ENCODE results near the gene HBM. TPM values are rescaled to one million over a fixed set of nuclear protein-coding genes. Genes with fewer than 3 reads are reported as not detected.

Gene HBM
- total RNA-seq, 1 experiment from 2014 or later: not detected

- peak; percentile 95 for DNase-seq
- Histone ChIP-seq H3K27me3 (ENCODE audit: control insufficient read depth, insufficient read depth, low read length) (peaks cover 54% of the 10 kb centered on the region), H3K36me3 (replicated peaks; ENCODE audit: control insufficient read depth, insufficient read depth, low read length) (no peaks in the 10 kb centered on the region; the same call in 1 of the 2 replicates), H3K4me3 (ENCODE audit: insufficient read depth, low read depth, low read length) (peak within 1 kb of the TSS; percentile 39)
Measured at GRCh38 chr16:180101-180675, 14.4 kb downstream of the HBM start, which contains the start of gene HBQ1. Gene HBQ1, plus strand, starts transcription at chr16:180459. Its CDS starts 28 bp downstream, at chr16:180487.

- Histone ChIP-seq H3K36me3 (replicated peaks; ENCODE audit: control insufficient read depth, insufficient read depth, low read length) (no peaks in the 10 kb centered on the region; the same call in 1 of the 2 replicates), H3K27me3 (ENCODE audit: control insufficient read depth, insufficient read depth, low read length) (peaks cover 46% of the 10 kb centered on the region), H3K4me3 (ENCODE audit: insufficient read depth, low read depth, low read length) (peak overlapping the region; percentile 39)
- peak; percentile 99 for DNase-seq
Measured at GRCh38 chr16:180681-181564, 15.1 kb downstream of the HBM start.

GRCh38 chr16:181565-182021 is 15.8 kb downstream of the HBM start:
- Histone ChIP-seq H3K4me3 (ENCODE audit: insufficient read depth, low read depth, low read length) (no peak overlapping the region), H3K27me3 (ENCODE audit: control insufficient read depth, insufficient read depth, low read length) (peaks cover 43% of the 10 kb centered on the region), H3K36me3 (replicated peaks; ENCODE audit: control insufficient read depth, insufficient read depth, low read length) (no peaks in the 10 kb centered on the region; the same call in 1 of the 2 replicates)
- DNase-seq: peak; percentile 74

GRCh38 chr16:183005-183404 is 17.2 kb downstream of the HBM start:
- no peak for DNase-seq
- Histone ChIP-seq H3K4me3 (ENCODE audit: insufficient read depth, low read depth, low read length) (no peak overlapping the region), H3K36me3 (replicated peaks; ENCODE audit: control insufficient read depth, insufficient read depth, low read length) (peaks cover 4% of the 10 kb centered on the region), H3K27me3 (ENCODE audit: control insufficient read depth, insufficient read depth, low read length) (peaks cover 31% of the 10 kb centered on the region)

- DNase-seq: peak; percentile 40
- H3K27me3 ChIP-seq (ENCODE audit: control insufficient read depth, insufficient read depth, low read length): peaks cover 11% of the 10 kb centered on the region
- peaks cover 16% of the 10 kb centered on the region for H3K36me3 ChIP-seq (replicated peaks; ENCODE audit: control insufficient read depth, insufficient read depth, low read length)
- H3K4me3 ChIP-seq (ENCODE audit: insufficient read depth, low read depth, low read length): no peak overlapping the region
Measured at GRCh38 chr16:185213-185612, 19.4 kb downstream of the HBM start.

- peaks cover 18% of the 10 kb centered on the region for H3K36me3 ChIP-seq (replicated peaks; ENCODE audit: control insufficient read depth, insufficient read depth, low read length)
- DNase-seq: peak; percentile 47
- H3K4me3 ChIP-seq (ENCODE audit: insufficient read depth, low read depth, low read length): no peak overlapping the region
- peaks cover 6% of the 10 kb centered on the region for H3K27me3 ChIP-seq (ENCODE audit: control insufficient read depth, insufficient read depth, low read length)
Measured at GRCh38 chr16:185691-186090, 19.9 kb downstream of the HBM start.

- no peak overlapping the region for H3K4me3 ChIP-seq (ENCODE audit: insufficient read depth, low read depth, low read length)
- no peak for DNase-seq
- H3K27me3 ChIP-seq (ENCODE audit: control insufficient read depth, insufficient read depth, low read length): no peaks in the 10 kb centered on the region
- H3K36me3 ChIP-seq (replicated peaks; ENCODE audit: control insufficient read depth, insufficient read depth, low read length): peaks cover 30% of the 10 kb centered on the region
Measured at GRCh38 chr16:187330-187729, 21.6 kb downstream of the HBM start.

- Histone ChIP-seq H3K27me3 (ENCODE audit: control insufficient read depth, insufficient read depth, low read length) (no peaks in the 10 kb centered on the region), H3K4me3 (ENCODE audit: insufficient read depth, low read depth, low read length) (no peak overlapping the region), H3K36me3 (replicated peaks; ENCODE audit: control insufficient read depth, insufficient read depth, low read length) (peaks cover 33% of the 10 kb centered on the region)
- peak; percentile 70 for DNase-seq
Measured at GRCh38 chr16:188674-189073, 22.9 kb downstream of the HBM start.

- Histone ChIP-seq H3K4me3 (ENCODE audit: insufficient read depth, low read depth, low read length) (no peak overlapping the region), H3K27me3 (ENCODE audit: control insufficient read depth, insufficient read depth, low read length) (no peaks in the 10 kb centered on the region), H3K36me3 (replicated peaks; ENCODE audit: control insufficient read depth, insufficient read depth, low read length) (peaks cover 40% of the 10 kb centered on the region)
- peak; percentile 47 for DNase-seq
Measured at GRCh38 chr16:189604-190186, 23.9 kb downstream of the HBM start.

- peaks cover 49% of the 10 kb centered on the region for H3K36me3 ChIP-seq (replicated peaks; ENCODE audit: control insufficient read depth, insufficient read depth, low read length)
- no peak overlapping the region for H3K4me3 ChIP-seq (ENCODE audit: insufficient read depth, low read depth, low read length)
- no peak for DNase-seq
Measured at GRCh38 chr16:191831-192230, 26.1 kb downstream of the HBM start.

GRCh38 chr16:192686-193085 is 26.9 kb downstream of the HBM start:
- Histone ChIP-seq H3K36me3 (replicated peaks; ENCODE audit: control insufficient read depth, insufficient read depth, low read length) (peaks cover 49% of the 10 kb centered on the region), H3K4me3 (ENCODE audit: insufficient read depth, low read depth, low read length) (no peak overlapping the region), H3K27me3 (ENCODE audit: control insufficient read depth, insufficient read depth, low read length) (no peaks in the 10 kb centered on the region)
- no peak for DNase-seq

More at GRCh38 chr16:191831-192230, 26.1 kb downstream of the HBM start:
- H3K27me3 ChIP-seq (ENCODE audit: control insufficient read depth, insufficient read depth, low read length): no peaks in the 10 kb centered on the region

- H3K36me3 ChIP-seq (replicated peaks; ENCODE audit: control insufficient read depth, insufficient read depth, low read length): peaks cover 51% of the 10 kb centered on the region
- no peak overlapping the region for H3K4me3 ChIP-seq (ENCODE audit: insufficient read depth, low read depth, low read length)
- DNase-seq: no peak
- H3K27me3 ChIP-seq (ENCODE audit: control insufficient read depth, insufficient read depth, low read length): no peaks in the 10 kb centered on the region
Measured at GRCh38 chr16:193441-193840, 27.7 kb downstream of the HBM start.

- no peak overlapping the region for H3K4me3 ChIP-seq (ENCODE audit: insufficient read depth, low read depth, low read length)
- H3K36me3 ChIP-seq (replicated peaks; ENCODE audit: control insufficient read depth, insufficient read depth, low read length): peaks cover 50% of the 10 kb centered on the region
- no peak for DNase-seq
- no peaks in the 10 kb centered on the region for H3K27me3 ChIP-seq (ENCODE audit: control insufficient read depth, insufficient read depth, low read length)
Measured at GRCh38 chr16:194516-194915, 28.7 kb downstream of the HBM start.

GRCh38 chr16:200388-200787 is 34.6 kb downstream of the HBM start:
- DNase-seq: no peak
- H3K4me3 ChIP-seq (ENCODE audit: insufficient read depth, low read depth, low read length): no peak overlapping the region
- H3K36me3 ChIP-seq (replicated peaks; ENCODE audit: control insufficient read depth, insufficient read depth, low read length): peaks cover 28% of the 10 kb centered on the region
- H3K27me3 ChIP-seq (ENCODE audit: control insufficient read depth, insufficient read depth, low read length): no peaks in the 10 kb centered on the region

- Histone ChIP-seq H3K27me3 (ENCODE audit: control insufficient read depth, insufficient read depth, low read length) (no peaks in the 10 kb centered on the region), H3K4me3 (ENCODE audit: insufficient read depth, low read depth, low read length) (no peak overlapping the region), H3K36me3 (replicated peaks; ENCODE audit: control insufficient read depth, insufficient read depth, low read length) (peaks cover 38% of the 10 kb centered on the region)
- no peak for DNase-seq
Measured at GRCh38 chr16:203246-203645, 37.5 kb downstream of the HBM start.
